Mononuclear cell (primary cell): ENCODE results near the gene REELD1. TPM values are rescaled to one million over a fixed set of nuclear protein-coding genes. Genes with fewer than 3 reads are reported as not detected.
A peak's percentile ranks its signal among the peaks of the same experiment; 100 is the strongest.

ENCODE experiments used
- H3K27me3 ChIP-seq: 2 replicates; pipeline ENCODE4 v1.6.0; 2011; ENCODE audit warnings: low read length, control low read depth; ENCODE audit not compliant: insufficient read depth
- H3K4me1 ChIP-seq: 2 replicates; pipeline ENCODE4 v1.5.1; 2011; ENCODE audit warnings: mild to moderate bottlenecking, low read length, control low read depth; ENCODE audit not compliant: insufficient read depth
- H3K4me3 ChIP-seq: 2 replicates; pipeline ENCODE4 v1.5.1; 2011; ENCODE audit warnings: mild to moderate bottlenecking, low read length, moderate library complexity
- H3K9me3 ChIP-seq: 2 replicates; pipeline ENCODE4 v1.5.1; 2011; ENCODE audit warnings: low read depth, mild to moderate bottlenecking, control low read depth, low read length
- total RNA-seq: library from RNA; depleted of rRNA; stranded (reverse); fragments of >200 nt; gene quantifications from one replicate; pipeline ENCODE4 v1.2.3, GENCODE V29; 2012

Gene REELD1
- total RNA-seq, result 0.31 TPM

GRCh38 chr4:146214238-146214637 is at the start of gene REELD1:
REELD1 (plus strand) TSS chr4:146214538; CDS start chr4:146216953, 2,415 bp downstream.
- Histone ChIP-seq H3K9me3 (no peaks in the 10 kb centered on the region), H3K27me3 (no peaks in the 10 kb centered on the region), H3K4me3 (no peak within 1 kb of the TSS), H3K4me1 (no peaks in the 10 kb centered on the region)

GRCh38 chr4:146165221-146165620 is 49.1 kb upstream of the REELD1 start:
- H3K4me1 ChIP-seq, result no peaks in the 10 kb centered on the region

GRCh38 chr4:146165840-146166239 is 48.5 kb upstream of the REELD1 start:
- Histone ChIP-seq H3K4me3 (no peak overlapping the region), H3K4me1 (no peaks in the 10 kb centered on the region), H3K9me3 (peaks cover 17% of the 10 kb centered on the region), H3K27me3 (peaks cover 11% of the 10 kb centered on the region)

More at GRCh38 chr4:146165221-146165620, 49.1 kb upstream of the REELD1 start:
- Histone ChIP-seq H3K27me3 (peaks cover 11% of the 10 kb centered on the region), H3K9me3 (peaks cover 17% of the 10 kb centered on the region), H3K4me3 (no peak overlapping the region)

- Histone ChIP-seq H3K9me3 (no peaks in the 10 kb centered on the region), H3K4me3 (no peak overlapping the region), H3K4me1 (no peaks in the 10 kb centered on the region), H3K27me3 (no peaks in the 10 kb centered on the region)
Measured at GRCh38 chr4:146170149-146170548, 44.2 kb upstream of the REELD1 start.

- H3K4me3 ChIP-seq, result peak within 1 kb of the TSS; percentile 84
- no peaks in the 10 kb centered on the region for H3K9me3 ChIP-seq
- peaks cover 38% of the 10 kb centered on the region for H3K4me1 ChIP-seq
- H3K27me3 ChIP-seq, result no peaks in the 10 kb centered on the region
Measured at GRCh38 chr4:146175541-146176453, 38.5 kb upstream of the REELD1 start, which contains the start of gene LSM6. LSM6 (plus strand) TSS chr4:146175718; CDS start chr4:146182922, 7,204 bp downstream.

- H3K9me3 ChIP-seq, result no peaks in the 10 kb centered on the region
- H3K27me3 ChIP-seq, result no peaks in the 10 kb centered on the region
- peaks cover 38% of the 10 kb centered on the region for H3K4me1 ChIP-seq
- no peak overlapping the region for H3K4me3 ChIP-seq
Measured at GRCh38 chr4:146176891-146177290, 37.4 kb upstream of the REELD1 start.

DNA sequence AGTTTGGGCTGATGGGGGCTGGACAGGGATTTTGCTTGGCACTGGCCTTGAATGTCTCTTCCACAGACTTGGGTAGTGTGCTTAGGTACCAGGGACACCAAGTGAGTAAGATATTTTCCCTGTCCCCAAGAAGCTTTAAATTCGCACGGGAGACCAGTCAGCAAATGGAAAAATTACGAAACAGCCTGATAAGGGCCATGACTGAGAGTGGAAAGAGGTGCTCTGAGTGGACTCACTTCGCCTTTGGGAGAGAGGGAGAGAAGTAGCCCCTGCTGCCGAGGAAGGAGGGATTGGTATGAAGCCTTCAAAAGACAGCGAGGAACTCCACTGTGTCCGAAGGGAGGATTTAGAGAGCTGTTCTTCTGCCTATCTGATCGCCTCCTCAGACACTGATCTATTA is 36.2 kb upstream of the REELD1 start:
- Histone ChIP-seq H3K4me1 (peaks cover 38% of the 10 kb centered on the region), H3K4me3 (no peak overlapping the region), H3K9me3 (no peaks in the 10 kb centered on the region), H3K27me3 (no peaks in the 10 kb centered on the region)

DNA sequence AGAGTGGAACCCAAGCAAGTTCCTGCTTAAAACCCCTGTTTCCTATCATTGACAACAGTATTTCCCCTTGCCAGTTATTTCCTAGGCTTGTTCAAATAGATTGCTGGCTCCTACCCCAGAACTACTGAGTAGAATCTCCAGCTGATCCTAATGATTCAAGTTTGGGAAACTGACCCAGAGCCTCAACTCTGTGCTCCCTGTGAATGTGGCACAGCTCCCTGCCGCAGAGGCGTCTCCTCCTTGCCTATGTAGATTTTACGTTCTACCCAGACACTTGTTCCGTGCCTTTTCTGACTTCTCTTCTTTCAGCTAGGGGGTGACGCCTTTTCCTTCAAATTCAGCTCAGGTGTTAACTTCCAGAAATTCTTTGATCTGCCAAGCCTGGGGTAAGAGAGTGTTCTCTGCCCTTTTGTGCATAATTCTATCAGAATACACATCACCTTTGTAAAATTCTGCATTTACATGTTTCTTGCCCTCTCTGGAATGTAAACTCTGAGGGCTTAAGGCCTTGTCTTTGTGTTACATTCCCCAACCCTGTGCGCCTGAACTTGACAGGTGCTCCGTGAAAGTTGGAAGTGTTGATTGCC is 34.5 kb upstream of the REELD1 start:
- H3K9me3 ChIP-seq, result no peaks in the 10 kb centered on the region
- H3K4me3 ChIP-seq, result no peak overlapping the region
- no peaks in the 10 kb centered on the region for H3K27me3 ChIP-seq
- peaks cover 38% of the 10 kb centered on the region for H3K4me1 ChIP-seq

DNA sequence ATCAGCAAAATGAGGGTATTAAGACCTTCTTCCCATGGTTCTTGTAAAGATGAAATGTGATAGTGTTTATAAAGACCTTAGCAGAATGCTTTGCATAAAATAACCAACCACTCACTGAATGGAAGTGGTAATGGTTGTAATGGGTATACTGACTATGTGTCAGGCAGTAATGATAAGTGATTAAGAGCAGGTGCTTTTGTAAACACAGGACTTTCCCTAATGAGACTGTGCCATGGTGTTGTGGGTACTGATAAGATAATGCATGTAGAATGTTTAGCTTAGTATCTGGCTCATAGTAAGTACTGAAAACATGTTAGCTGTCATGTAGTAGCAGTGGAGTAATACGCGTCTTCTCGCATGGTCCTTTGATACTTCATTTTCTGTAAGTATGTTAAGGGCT is 31.9 kb upstream of the REELD1 start:
- no peak overlapping the region for H3K4me3 ChIP-seq
- H3K27me3 ChIP-seq, result no peaks in the 10 kb centered on the region
- peaks cover 25% of the 10 kb centered on the region for H3K4me1 ChIP-seq
- no peaks in the 10 kb centered on the region for H3K9me3 ChIP-seq

- no peaks in the 10 kb centered on the region for H3K9me3 ChIP-seq
- H3K27me3 ChIP-seq, result no peaks in the 10 kb centered on the region
- H3K4me1 ChIP-seq, result peaks cover 17% of the 10 kb centered on the region
- H3K4me3 ChIP-seq, result no peak overlapping the region
Measured at GRCh38 chr4:146183209-146183608, 31.1 kb upstream of the REELD1 start.

DNA sequence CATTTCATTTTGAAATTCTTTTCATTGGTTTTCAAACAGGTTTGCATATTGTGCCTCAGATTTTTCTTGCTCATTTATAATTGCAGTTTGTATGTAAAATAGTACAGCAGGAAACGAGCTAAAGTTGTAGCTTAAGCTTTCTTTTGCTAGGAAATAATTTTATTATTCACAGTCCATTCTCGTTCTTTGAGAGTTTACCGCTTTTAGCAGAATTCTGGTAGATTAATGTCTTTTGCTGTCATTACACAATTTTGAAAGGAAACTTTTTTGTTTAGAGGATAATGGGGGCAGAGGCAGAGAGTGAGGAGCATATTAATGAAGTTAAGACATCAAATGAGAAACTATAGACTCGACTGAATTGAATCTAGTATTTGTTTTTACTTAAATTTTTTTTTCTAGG is 28.3 kb upstream of the REELD1 start:
- no peak overlapping the region for H3K4me3 ChIP-seq
- H3K4me1 ChIP-seq, result no peaks in the 10 kb centered on the region
- no peaks in the 10 kb centered on the region for H3K27me3 ChIP-seq
- H3K9me3 ChIP-seq, result no peaks in the 10 kb centered on the region

DNA sequence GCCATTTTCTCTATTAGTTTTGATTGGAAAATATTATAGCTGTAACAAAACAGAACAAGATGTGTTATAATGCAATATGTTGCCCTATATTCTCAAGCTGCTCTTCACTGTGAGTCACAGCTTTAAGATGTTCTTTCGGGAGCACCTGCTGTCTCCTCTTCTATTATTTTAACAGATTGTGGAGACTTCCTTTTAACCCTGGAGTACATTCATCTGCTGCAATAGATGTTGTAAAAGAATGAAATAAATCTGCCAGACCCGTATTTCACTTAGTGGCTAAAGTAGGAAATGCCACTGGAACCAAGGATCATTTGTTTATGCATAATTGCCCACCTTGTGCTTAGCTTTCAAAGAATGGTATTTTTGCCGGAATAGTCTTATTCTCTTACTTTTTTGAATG is 27.7 kb upstream of the REELD1 start:
- H3K9me3 ChIP-seq, result no peaks in the 10 kb centered on the region
- H3K4me1 ChIP-seq, result no peaks in the 10 kb centered on the region
- no peak overlapping the region for H3K4me3 ChIP-seq
- H3K27me3 ChIP-seq, result no peaks in the 10 kb centered on the region

- H3K9me3 ChIP-seq, result no peaks in the 10 kb centered on the region
- no peaks in the 10 kb centered on the region for H3K27me3 ChIP-seq
- H3K4me3 ChIP-seq, result no peak overlapping the region
Measured at GRCh38 chr4:146190456-146190855, 23.9 kb upstream of the REELD1 start.

DNA sequence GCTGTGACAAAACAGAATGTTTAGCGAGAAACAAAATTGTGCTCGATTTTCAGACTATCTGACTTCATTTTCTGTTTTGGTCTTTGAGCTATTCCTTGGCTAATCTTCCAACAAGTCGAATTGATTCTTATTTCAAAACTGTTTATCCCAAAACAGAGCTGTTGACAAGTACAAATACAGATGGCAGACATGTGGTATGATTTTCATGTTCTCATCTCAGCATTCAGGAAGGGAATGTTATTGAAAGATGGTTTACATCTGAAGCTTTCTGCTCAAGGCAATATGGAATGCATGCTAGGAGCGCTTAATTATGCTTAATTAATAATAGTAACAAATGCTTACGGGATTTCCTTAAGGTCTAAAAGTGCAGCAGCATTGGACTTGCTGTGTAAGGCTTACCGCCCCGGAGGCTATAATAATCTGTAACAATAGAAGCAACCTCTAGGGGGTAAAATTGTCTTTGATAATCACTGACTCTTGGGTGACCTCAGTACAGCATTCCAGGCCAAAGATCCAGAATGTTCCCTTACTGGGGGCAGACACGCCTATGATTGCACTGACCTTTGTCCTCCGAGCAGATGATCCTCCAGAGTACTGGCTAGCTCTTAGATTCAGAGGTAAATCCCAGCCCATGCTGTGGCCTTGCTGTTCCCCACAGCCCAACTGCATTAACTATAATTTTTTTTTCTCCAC is 22.4 kb upstream of the REELD1 start:
- Histone ChIP-seq H3K4me3 (no peak overlapping the region), H3K9me3 (no peaks in the 10 kb centered on the region), H3K4me1 (no peaks in the 10 kb centered on the region)

More at GRCh38 chr4:146190456-146190855, 23.9 kb upstream of the REELD1 start:
- H3K4me1 ChIP-seq, result no peaks in the 10 kb centered on the region

GRCh38 chr4:146193628-146194027 is 20.7 kb upstream of the REELD1 start:
- H3K9me3 ChIP-seq, result no peaks in the 10 kb centered on the region
- no peak overlapping the region for H3K4me3 ChIP-seq
- H3K27me3 ChIP-seq, result no peaks in the 10 kb centered on the region
- H3K4me1 ChIP-seq, result no peaks in the 10 kb centered on the region

More for the DNA sequence above, 22.4 kb upstream of the REELD1 start:
- H3K27me3 ChIP-seq, result no peaks in the 10 kb centered on the region
